HG03354 (cell line): ENCODE data around the gene TSTD2.
"Not testable (repeated sequence)": the region's sequence is repeated elsewhere in the genome, so short reads cannot be mapped to it uniquely, and the experiment has no call there.

Experiments used
- ATAC-seq: cut with Tn5 transposase; IDR thresholded peaks from one replicate; pipeline ENCODE4 v1.9.1; 2021; ENCODE audit warnings: mild to moderate bottlenecking; ENCODE audit not compliant: unreplicated experiment, poor library complexity, severe bottlenecking

Gene TSTD2

GRCh38 chr9:97633859-97634490 is 807 bp upstream of the TSTD2 start:
- ATAC-seq: peak; percentile 0

DNA sequence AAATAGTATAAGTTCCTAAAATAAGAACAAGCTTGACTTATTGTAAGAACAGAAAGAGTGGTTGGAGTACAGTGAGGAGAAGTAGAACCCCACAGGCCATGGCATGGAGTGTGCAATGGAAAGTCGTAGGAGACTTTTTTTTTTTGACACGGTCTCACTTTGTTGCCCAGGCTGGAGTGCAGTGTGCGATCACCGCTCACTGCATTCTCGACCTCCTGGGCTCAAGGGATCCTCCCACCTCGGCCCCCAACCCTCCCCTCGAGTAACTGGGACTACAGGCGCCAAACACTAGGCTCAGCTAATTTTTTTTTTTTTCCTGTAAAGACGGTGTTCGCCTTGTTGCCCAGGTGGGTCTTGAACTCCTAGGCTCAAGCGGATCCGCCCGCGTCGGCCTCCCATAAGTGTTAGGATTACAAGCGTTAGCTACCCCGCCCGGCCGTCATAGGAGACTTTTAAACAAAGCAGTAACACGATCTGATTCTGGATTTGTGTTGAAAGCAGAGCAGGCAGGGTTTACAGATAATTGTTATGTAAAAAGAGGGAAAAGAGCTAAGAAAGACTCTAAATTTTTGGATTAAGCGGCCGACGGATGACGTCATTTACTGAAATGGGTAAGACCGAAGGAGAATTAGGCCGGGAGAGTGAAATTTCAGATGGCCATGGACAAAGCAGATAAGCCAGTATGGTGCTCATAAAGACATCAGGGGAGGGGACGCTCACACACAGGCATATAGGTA is 752 bp downstream of the TSTD2 start:
- ATAC-seq: peak; percentile 15

- ATAC-seq: no peak
These were observed 2.6 kb downstream of the TSTD2 start for GRCh38 chr9:97630591-97630990.

- ATAC-seq: no peak
These were observed 4.0 kb downstream of the TSTD2 start for GRCh38 chr9:97629156-97629555.

DNA sequence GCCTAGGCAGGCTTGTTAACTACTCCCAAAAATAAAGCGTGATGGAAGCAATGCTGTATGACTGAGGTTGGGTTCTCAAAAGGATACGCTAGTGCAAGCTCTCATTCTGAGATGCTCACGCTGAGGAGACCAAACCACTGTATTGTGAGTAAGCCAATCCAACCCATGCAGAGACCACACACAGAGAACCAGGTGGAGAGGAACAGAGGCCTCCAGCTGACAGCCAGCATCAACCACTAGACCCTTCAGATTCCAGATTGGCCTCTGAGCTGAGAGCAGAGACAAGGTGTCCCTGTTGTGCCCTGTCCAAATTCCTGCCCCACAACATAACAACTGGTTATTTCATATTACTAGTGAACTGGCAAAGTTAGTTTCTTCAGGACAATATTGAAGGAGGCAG is 4.5 kb downstream of the TSTD2 start:
- ATAC-seq: no peak

GRCh38 chr9:97627624-97628023 is 5.5 kb downstream of the TSTD2 start:
- ATAC-seq: no peak

DNA sequence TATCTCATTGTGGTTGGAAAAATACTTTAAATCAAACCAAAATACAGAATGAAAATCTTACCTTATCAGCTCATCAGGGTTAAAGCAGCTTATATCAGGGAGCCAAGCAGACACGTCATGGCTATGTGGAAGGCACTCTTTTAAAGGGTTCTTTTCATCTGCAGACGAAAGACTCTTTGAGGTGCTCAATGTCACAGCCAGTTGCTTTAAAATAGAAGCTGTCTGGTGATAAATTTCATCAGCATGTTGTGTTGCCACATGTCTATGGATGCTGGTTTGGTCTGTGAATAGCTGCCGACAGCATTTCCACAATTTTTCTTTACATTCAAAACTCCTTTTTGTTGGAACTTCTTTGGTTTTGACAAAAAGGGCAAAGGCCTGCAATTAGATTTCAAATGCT is 7.5 kb downstream of the TSTD2 start:
- no peak for ATAC-seq

- ATAC-seq: no peak
These were observed 9.2 kb downstream of the TSTD2 start for GRCh38 chr9:97623946-97624345.

DNA sequence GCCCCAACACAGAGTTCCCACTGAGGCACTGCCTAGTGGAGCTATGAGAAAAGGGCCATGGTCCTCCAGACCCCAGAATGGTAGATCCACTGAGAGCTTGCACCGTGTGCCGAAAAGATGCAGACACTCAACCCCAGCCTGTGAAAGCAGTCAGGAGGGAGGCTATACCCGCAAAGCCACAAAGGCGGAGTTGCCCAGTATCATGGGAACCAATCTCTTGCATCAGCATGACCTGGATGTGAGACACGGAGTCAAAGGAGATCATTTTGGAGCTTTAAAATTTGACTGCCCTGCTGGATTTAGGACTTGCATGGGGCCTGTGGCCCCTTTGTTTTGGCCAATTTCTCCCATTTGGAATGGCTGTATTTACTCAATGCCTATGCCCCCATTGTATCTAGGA is 10.7 kb downstream of the TSTD2 start:
- not testable (repeated sequence) for ATAC-seq

DNA sequence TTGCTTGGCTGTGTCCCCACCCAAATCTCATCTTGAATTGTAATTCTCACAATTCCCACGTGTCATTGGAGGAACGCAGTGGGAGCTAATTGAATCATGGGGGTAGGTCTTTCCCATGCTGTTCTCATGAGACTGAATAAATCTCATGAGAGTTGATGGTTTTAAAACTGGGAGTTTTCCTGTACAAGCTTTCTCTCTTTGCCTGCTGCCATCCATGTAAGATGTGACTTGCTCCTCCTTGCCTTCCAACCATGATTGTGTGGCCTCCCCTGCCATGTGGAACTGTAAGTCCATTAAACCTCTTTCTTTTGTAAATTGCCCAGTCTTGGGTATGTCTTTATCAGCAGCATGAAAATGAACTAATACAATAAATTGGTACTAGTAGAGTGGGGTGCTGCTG is 13.1 kb downstream of the TSTD2 start:
- ATAC-seq: not testable (repeated sequence)

DNA sequence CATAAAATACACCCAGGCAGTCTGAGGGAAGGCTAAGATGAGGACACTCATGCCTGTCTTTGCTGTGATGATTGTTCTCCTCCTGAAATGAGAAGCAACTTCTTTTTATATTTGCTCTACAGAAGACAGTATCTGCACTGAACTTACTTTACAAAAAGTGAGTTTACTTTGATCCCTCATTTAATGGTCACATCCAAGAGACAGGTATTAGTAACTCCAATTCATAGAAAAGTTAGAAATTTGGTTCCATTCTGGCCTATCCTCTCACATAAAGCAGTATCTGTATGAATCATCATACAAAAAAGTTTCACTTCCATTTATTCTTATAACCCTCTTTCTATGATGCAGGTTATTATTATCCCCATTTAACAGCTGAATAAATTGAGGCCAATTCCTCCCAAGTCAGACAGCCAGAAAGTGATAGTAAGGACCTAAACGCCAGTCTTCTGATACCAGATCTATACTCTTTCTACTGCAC is 15.2 kb downstream of the TSTD2 start:
- no peak for ATAC-seq

- no peak for ATAC-seq
These were observed 17.6 kb downstream of the TSTD2 start for GRCh38 chr9:97615439-97616072.

GRCh38 chr9:97604901-97605645 is 28.1 kb downstream of the TSTD2 start:
- ATAC-seq: no peak

- ATAC-seq: no peak
These were observed 30.7 kb downstream of the TSTD2 start for GRCh38 chr9:97602430-97602829.

DNA sequence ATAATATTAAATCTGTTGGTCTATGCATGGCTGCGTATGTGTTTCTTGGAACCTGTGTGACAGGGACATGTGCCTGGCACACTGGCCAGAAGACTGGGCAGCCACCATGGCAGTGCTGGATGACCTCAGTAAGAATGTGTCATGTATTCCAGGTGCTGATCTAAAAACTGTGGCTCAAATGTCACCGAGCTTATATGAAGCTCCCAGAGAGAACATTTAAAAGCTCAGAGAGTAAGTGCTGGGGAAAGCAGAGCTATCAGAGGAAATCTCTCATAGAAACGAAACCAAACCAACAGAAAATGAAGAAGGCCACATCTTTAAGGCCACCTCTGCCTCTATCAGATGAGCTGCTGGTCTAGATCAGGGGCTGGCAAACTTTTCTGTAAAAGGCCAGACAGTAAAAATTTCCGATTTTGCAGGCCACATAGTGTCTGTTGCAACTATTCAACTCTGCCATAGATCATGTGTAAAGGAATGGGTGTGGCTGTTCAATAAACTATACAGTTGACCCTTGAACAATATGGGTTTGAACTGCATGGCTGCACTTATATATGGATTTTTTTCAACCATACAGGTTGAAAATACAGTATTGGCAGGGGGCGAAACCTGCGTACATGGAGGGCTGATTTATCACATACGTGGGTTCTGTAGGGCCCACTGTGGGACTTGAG is 31.8 kb downstream of the TSTD2 start:
- no peak for ATAC-seq

GRCh38 chr9:97600531-97601227 is 32.5 kb downstream of the TSTD2 start:
- ATAC-seq: no peak

GRCh38 chr9:97599314-97599846 is 33.8 kb downstream of the TSTD2 start:
- no peak for ATAC-seq

DNA sequence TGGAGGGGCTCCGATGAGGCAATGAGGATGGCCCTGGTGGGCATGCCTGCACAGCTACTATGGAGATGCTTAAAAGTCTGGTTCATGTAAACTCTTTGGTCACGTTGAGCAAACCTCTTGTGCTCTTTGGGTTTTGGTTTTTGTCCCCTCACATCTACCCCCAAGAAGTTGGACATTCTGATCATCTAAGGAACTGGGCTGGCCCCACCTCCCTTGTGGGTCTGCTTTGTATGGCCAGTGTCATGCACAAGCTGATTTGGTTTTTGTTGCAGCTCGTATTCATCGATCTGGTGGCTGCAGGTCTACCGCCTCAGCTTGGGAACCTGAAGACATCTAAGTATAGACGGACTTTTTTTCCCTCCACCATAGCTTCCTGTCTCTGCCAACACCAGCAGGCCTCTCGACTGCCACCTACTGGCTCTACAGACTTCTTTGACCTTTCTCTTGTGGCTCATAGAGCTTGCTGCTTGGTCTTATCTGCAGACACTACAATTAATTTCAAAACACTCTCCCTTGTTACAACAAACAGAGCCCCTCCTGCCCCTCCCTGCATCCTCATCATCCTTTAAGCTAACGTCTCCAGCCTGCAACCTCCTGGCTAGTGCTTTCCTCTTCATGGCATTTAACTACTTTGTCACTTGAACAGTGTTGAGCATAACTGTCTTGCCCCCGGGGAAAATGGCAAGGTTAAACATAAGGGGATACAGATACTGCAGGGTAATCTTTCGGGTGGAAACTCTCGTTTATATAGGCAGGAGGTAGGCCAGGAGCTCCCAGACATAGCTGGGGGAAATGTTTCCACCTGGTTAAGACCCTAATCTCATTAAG is 34.5 kb downstream of the TSTD2 start:
- ATAC-seq: peak; percentile 91
